ENCODE data around the gene CTNNA2.

The CTNNA2 gene

DNA sequence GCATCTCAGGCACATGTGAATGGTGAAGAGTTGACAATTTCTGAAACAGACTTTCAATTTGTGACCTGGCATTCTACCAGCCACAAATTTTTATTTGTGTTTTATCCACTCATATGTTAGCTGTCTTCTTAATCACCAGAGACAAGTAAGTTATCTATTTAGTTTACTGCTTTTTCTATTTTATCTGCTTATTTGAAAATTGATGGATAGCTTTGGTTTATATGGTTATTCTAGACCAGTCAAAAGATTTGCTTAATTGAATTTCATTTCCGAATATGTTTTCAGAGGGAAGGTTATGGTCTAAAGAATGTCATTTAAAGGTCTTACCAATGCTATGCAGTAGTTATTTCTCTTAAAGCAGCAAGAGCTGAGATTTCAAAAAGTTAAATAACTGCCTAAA lies 835.2 kb downstream of the CTNNA2 start:
- no peak for DNase-seq (ENCODE audit: low read depth)
- no peak overlapping the region for H3K4me3 ChIP-seq (ENCODE audit: control insufficient read depth, low read depth, low read length)
- TF ChIP-seq, protein P1, sequence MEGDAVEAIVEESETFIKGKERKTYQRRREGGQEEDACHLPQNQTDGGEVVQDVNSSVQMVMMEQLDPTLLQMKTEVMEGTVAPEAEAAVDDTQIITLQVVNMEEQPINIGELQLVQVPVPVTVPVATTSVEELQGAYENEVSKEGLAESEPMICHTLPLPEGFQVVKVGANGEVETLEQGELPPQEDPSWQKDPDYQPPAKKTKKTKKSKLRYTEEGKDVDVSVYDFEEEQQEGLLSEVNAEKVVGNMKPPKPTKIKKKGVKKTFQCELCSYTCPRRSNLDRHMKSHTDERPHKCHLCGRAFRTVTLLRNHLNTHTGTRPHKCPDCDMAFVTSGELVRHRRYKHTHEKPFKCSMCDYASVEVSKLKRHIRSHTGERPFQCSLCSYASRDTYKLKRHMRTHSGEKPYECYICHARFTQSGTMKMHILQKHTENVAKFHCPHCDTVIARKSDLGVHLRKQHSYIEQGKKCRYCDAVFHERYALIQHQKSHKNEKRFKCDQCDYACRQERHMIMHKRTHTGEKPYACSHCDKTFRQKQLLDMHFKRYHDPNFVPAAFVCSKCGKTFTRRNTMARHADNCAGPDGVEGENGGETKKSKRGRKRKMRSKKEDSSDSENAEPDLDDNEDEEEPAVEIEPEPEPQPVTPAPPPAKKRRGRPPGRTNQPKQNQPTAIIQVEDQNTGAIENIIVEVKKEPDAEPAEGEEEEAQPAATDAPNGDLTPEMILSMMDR (conservative IDR thresholded peaks at IDR 0.05; ENCODE audit: control insufficient read depth, insufficient read depth, low read depth, low read length): no peak

DNA sequence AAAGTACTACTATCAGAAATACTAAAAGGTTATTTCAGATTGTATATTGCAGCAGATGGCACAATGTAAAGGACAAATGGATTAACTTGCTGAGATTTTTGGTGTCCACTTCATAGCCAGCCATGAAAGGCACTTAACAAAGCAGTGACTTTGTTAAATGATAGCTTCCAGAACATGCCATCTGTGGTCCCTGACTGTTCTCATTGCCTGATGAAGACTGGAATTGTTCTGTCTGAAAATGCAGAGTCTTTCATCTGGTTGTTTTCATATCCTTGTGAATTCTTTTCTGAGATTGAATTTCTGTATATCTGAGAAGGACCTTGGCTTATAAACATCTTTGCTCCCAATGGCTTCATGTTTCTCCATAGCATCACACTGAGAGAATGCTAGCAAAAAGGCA lies 836.1 kb downstream of the CTNNA2 start:
- H3K4me3 ChIP-seq (ENCODE audit: control insufficient read depth, low read depth, low read length): no peak overlapping the region

DNA sequence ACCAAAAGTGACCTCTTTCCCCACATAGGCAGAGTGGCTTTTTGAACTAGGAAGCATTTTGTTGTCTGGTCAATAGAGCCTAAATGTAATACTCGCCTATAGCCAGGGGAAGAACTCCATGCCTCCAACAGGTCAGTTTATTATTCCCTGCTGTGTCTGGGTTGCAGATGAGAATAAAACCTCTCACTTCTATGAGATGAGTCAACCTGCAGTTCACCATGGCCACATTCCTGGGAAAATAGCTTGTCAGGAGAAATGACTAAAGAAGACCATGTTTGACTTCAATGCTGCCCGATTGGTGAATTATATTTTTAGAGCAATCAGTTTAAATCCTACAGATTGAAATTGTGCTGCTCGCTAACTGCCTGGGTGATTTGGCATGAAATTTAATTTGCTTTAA lies 838.4 kb downstream of the CTNNA2 start:
- DNase-seq (ENCODE audit: low read depth): no peak
- TF ChIP-seq, protein P1 (conservative IDR thresholded peaks at IDR 0.05; ENCODE audit: control insufficient read depth, insufficient read depth, low read depth, low read length): no peak
- H3K4me3 ChIP-seq (ENCODE audit: control insufficient read depth, low read depth, low read length): no peak overlapping the region

More for the DNA sequence above, 836.1 kb downstream of the CTNNA2 start:
- TF ChIP-seq, protein P1 (conservative IDR thresholded peaks at IDR 0.05; ENCODE audit: control insufficient read depth, insufficient read depth, low read depth, low read length): no peak
- no peak for DNase-seq (ENCODE audit: low read depth)

DNA sequence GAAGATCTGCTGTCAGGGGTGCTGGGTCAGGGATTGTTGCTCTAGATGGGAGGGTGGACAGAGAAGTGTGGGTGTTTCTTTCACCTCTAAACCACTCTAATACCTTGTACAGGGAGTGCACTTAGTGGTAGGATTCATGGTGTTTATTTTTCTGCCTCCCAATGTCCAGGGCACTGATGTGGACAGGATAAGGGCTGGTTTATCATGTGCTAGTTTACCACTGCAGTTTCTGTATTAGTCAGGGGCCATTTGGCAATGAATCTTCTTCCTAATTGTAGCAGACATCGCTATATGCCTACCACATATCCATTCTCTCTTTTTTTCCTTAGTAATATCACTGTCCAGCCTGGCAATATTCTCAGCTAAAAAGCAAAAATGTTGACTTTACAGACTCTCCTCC lies 842.0 kb downstream of the CTNNA2 start:
- TF ChIP-seq, protein P1 (conservative IDR thresholded peaks at IDR 0.05; ENCODE audit: control insufficient read depth, insufficient read depth, low read depth, low read length): no peak
- H3K4me3 ChIP-seq (ENCODE audit: control insufficient read depth, low read depth, low read length): no peak overlapping the region
- DNase-seq (ENCODE audit: low read depth): no peak

DNA sequence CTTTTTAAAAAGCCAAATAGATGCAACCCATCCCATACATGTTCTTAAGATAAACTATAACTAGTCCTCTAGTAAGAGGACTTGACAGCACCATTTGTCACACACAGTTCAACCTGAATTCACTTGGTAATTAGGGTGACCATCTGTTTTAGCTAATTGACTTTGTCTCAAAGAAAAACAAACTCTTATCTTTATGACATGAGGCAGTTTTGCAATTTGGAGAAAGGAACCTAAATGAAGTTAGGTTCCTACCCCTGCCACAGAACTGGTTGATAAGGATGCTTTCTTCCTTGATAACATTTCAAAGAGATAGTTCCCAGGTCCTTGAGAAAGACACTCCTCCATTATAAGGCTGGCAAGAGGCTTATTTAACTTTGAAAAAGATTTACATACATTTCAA lies 849.1 kb downstream of the CTNNA2 start:
- no peak for DNase-seq (ENCODE audit: low read depth)
- TF ChIP-seq, protein P1 (conservative IDR thresholded peaks at IDR 0.05; ENCODE audit: control insufficient read depth, insufficient read depth, low read depth, low read length): no peak
- no peak overlapping the region for H3K4me3 ChIP-seq (ENCODE audit: control insufficient read depth, low read depth, low read length)

DNA sequence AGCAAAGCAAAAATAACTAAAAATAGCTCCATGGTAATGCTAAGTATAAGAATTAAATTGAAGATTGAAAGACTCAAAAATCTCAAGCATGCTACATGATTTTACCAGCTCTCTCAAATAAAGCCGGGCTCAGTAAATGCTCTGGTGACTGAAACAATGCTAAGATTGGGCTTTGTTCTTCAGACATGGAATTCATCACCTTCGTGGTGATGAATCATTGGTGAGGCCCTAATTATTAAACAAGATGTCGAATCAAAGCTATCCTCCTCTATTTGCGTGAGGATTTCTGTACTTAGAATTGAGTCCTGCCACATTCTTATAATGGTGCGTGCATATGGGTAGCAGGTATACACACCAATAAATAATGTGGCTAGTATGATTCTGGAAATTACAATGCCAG lies 850.5 kb downstream of the CTNNA2 start:
- DNase-seq (ENCODE audit: low read depth): no peak
- H3K4me3 ChIP-seq (ENCODE audit: control insufficient read depth, low read depth, low read length): no peak overlapping the region
- TF ChIP-seq, protein P1 (conservative IDR thresholded peaks at IDR 0.05; ENCODE audit: control insufficient read depth, insufficient read depth, low read depth, low read length): no peak

DNA sequence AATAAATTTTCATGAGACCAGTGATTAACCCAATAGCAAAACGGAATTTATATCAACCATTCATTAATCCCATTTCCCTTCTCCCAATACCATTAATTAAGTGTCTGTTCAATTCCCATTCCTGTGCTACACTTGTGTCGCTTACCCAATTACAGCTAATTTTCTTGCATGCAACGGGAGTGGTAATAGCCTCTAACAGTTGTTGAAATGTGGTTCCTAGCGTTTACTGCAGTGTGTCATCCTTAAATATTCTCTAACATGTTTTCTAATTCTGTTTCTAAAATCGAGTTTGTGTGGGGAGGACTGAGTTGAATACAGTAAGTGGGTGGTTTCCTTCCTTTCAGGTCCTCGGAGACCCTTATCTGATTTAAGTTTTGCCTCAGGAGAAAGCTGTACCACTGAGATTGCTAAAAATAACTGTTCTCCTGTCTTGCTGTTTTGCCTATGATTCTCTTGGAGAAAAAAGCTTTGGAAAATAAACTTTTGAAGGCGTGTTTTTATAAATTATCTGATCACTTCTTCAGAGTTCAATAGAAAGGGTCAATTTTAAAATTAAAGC lies 851.0 kb downstream of the CTNNA2 start:
- no peak for DNase-seq (ENCODE audit: low read depth)
- no peak overlapping the region for H3K4me3 ChIP-seq (ENCODE audit: control insufficient read depth, low read depth, low read length)
- TF ChIP-seq, protein P1 (conservative IDR thresholded peaks at IDR 0.05; ENCODE audit: control insufficient read depth, insufficient read depth, low read depth, low read length): no peak

Measured in fibroblast of mammary gland (primary cell).